B cell (primary cell): ENCODE measurements around the gene ATP6V0E1. TPM values are rescaled to one million over a fixed set of nuclear protein-coding genes. Genes with fewer than 3 reads are reported as not detected.
A peak's percentile ranks its signal among the peaks of the same experiment; 100 is the strongest.

Experiments used
- ATAC-seq: fragments of 200-7000 bp; cut with Tn5 transposase; one replicate; pipeline ENCODE4 v1.10.0; 2021; ENCODE audit warnings: low read depth, mild to moderate bottlenecking, moderate number of reproducible peaks, moderate library complexity
- CTCF ChIA-PET: fragments of 350-600 bp; sonication (Branson Sonifier 250); formaldehyde crosslinking; loops from one replicate; lab custom pipeline; 2021; ENCODE audit warnings: antibody characterized with exemption, inconsistent platforms; lab: Charles Lee
- POLR2A ChIA-PET: fragments of 350-600 bp; sonication (Branson Sonifier 250); formaldehyde crosslinking; loops from one replicate; lab custom pipeline; 2021; ENCODE audit warnings: antibody characterized with exemption; lab: Charles Lee
- DNase-seq: peaks from one replicate; pipeline ENCODE4 v3.0.0; 2013
- H2AFZ ChIP-seq: 2 replicates; pipeline ENCODE4 v1.6.1; 2012; ENCODE audit warnings: mild to moderate bottlenecking, low read depth, low read length; ENCODE audit not compliant: insufficient read depth, poor library complexity, severe bottlenecking
- H3K27ac ChIP-seq, 2 donors: 1 replicate in 1 of 2; 2 replicates in 1 of 2; pipeline ENCODE4 v1.5.1; 2012 to 2013; ENCODE audit warnings: low read length in 2 of 2, mild to moderate bottlenecking in 2 of 2, moderate library complexity in 1 of 2
- H3K27me3 ChIP-seq, 4 experiments: fragments of 200-600 bp in 1 of 4; sonication (generic) in 1 of 4; replicated peaks in 1 of 4; 1 replicate in 2 of 4; 2 replicates in 2 of 4; pipeline versions ENCODE4 v1.6.1 to v1.7.0; 2013 to 2016; ENCODE audit warnings: low read length in 3 of 4, mild to moderate bottlenecking in 2 of 4, mixed read lengths in 1 of 4, moderate library complexity in 1 of 4; ENCODE audit not compliant: insufficient read depth in 4 of 4, control insufficient read depth in 3 of 4; ENCODE audit errors: control extremely low read depth in 1 of 4
- H3K36me3 ChIP-seq, 2 experiments: replicated peaks in 1 of 2; 1 replicate in 1 of 2; 2 replicates in 1 of 2; pipeline versions ENCODE4 v1.6.1 to v1.7.1; 2013; ENCODE audit warnings: low read length in 1 of 2; ENCODE audit not compliant: insufficient read depth in 2 of 2, control insufficient read depth in 1 of 2; ENCODE audit errors: control extremely low read depth in 1 of 2, extremely low read depth in 1 of 2
- H3K4me1 ChIP-seq, 2 donors: fragments of 200-600 bp in 1 of 2; sonication (generic) in 1 of 2; 1 replicate in 1 of 2; 2 replicates in 1 of 2; pipeline versions ENCODE4 v1.5.1 to v1.6.1; 2013 to 2017; ENCODE audit warnings: low read length in 2 of 2; ENCODE audit not compliant: control insufficient read depth in 2 of 2, insufficient read depth in 2 of 2
- H3K4me2 ChIP-seq: replicated peaks from 2 replicates; pipeline ENCODE3; 2012; ENCODE audit warnings: mild to moderate bottlenecking, low read depth, low read length; ENCODE audit not compliant: poor library complexity, severe bottlenecking
- H3K4me3 ChIP-seq, 5 experiments: fragments of 200-600 bp in 1 of 5; sonication (generic) in 1 of 5; 1 replicate in 3 of 5; 2 replicates in 2 of 5; pipeline versions ENCODE4 v1.5.1 to v1.7.0; 2011 to 2016; ENCODE audit warnings: low read length in 4 of 5, mild to moderate bottlenecking in 4 of 5, low read depth in 2 of 5, control low read depth in 1 of 5, moderate library complexity in 1 of 5; ENCODE audit not compliant: insufficient read depth in 1 of 5; ENCODE audit errors: control extremely low read depth in 1 of 5, extremely low read depth in 1 of 5
- H3K79me2 ChIP-seq: fragments of 200-600 bp; sonication (generic); one replicate; pipeline ENCODE4 v1.6.0; 2016; ENCODE audit warnings: low read length; ENCODE audit not compliant: control insufficient read depth, insufficient read depth
- H3K9ac ChIP-seq: fragments of 200-600 bp; sonication (generic); 2 replicates; pipeline ENCODE4 v1.6.1; 2017; ENCODE audit warnings: mild to moderate bottlenecking, low read length, moderate library complexity
- H3K9me3 ChIP-seq, 3 donors: one replicate each; pipeline versions ENCODE4 v1.6.1 to v1.7.1; 2013; ENCODE audit warnings: low read length in 2 of 3; ENCODE audit not compliant: control insufficient read depth in 2 of 3, insufficient read depth in 1 of 3; ENCODE audit errors: control extremely low read depth in 1 of 3
- H4K20me1 ChIP-seq: 2 replicates; pipeline ENCODE4 v1.6.0; 2012; ENCODE audit warnings: mild to moderate bottlenecking, low read length; ENCODE audit not compliant: insufficient read depth, control insufficient read depth, poor library complexity, severe bottlenecking
- H3K27ac Mint-ChIP-seq: one replicate; pipeline ENCODE4 v1.8.0; 2021; ENCODE audit warnings: mixed read lengths
- H3K27me3 Mint-ChIP-seq: one replicate; pipeline ENCODE4 v1.8.0; 2021; ENCODE audit warnings: mixed read lengths
- H3K4me1 Mint-ChIP-seq: one replicate; pipeline ENCODE4 v1.8.0; 2021; ENCODE audit warnings: mixed read lengths
- H3K4me3 Mint-ChIP-seq: one replicate; pipeline ENCODE4 v1.8.0; 2021; ENCODE audit warnings: mixed read lengths
- H3K9me3 Mint-ChIP-seq: one replicate; pipeline ENCODE4 v1.8.0; 2022; ENCODE audit warnings: mixed read lengths; ENCODE audit not compliant: insufficient read depth
- CTCF ChIP-seq: fragments of 200-600 bp; IDR thresholded peaks from one replicate; pipeline ENCODE4 v1.8.0; 2022; ENCODE audit warnings: antibody characterized with exemption, mild to moderate bottlenecking
- EZH2 ChIP-seq: IDR thresholded peaks from 2 replicates; pipeline ENCODE4 v1.6.1; 2012; ENCODE audit warnings: borderline replicate concordance, low read depth, mild to moderate bottlenecking, moderate library complexity, low read length; ENCODE audit not compliant: insufficient read depth, poor library complexity, severe bottlenecking
- WGBS: methylation state at CpG from one replicate; pipeline ENCODE4 v1.1.5; 2013; ENCODE audit warnings: missing lambda C conversion rate; ENCODE audit not compliant: insufficient coverage; 5-methylcytosine and 5-hydroxymethylcytosine counted together
- intact Hi-C: fragments of 100-400 bp; cut with micrococcal nuclease; formaldehyde crosslinking; loops from one replicate; pipeline ENCODE4 v1.10.0; 2022
- polyA plus RNA-seq: library from polyadenylated mRNA; depleted of rRNA; stranded (reverse); fragments of >200 nt; gene quantifications from 2 replicates; pipeline ENCODE4 v1.2.3, GENCODE V29; 2012
- total RNA-seq, 2 donors: library from RNA; stranded (reverse); fragments of 120-200 nt in 1 of 2; gene quantifications; 1 replicate in 1 of 2; 2 replicates in 1 of 2; pipeline versions ENCODE4 v1.2.3 to v1.2.4, GENCODE V29; 2013 to 2022

The ATP6V0E1 gene
- total and polyA plus RNA-seq, 2 donors (not counting 1 experiment from before 2014, with no cell fraction given), result 93.8 to 127 TPM

GRCh38 chr5:173003360-173003759, 19.8 kb downstream of the ATP6V0E1 start:
- Histone ChIP-seq H3K27me3 (no peaks in the 10 kb centered on the region), H4K20me1 (peaks cover 90% of the 10 kb centered on the region), H3K4me3 (no peak overlapping the region), H3K4me2 (no peak overlapping the region), H3K27ac (peak overlapping the region in 1 of 2 donors; percentile 47), H3K79me2 (peaks cover 100% of the 10 kb centered on the region), H3K9me3 (no peaks in the 10 kb centered on the region), H3K9ac (no peak overlapping the region), H3K4me1 (peaks cover 26% of the 10 kb centered on the region in 2 donors), H3K36me3 (peaks cover 0 to 7% of the 10 kb centered on the region in 2 experiments), H2AFZ (no peak overlapping the region)
- ChIA-PET CTCF (no interaction called here), POLR2A (no interaction called here)
- TF ChIP-seq CTCF, result no peak
- TF ChIP-seq EZH2, result no peak
- Mint-ChIP-seq H3K4me3 (peak overlapping the region; percentile 0), H3K27me3 (no peaks in the 10 kb centered on the region), H3K27ac (peak overlapping the region; percentile 59), H3K4me1 (peaks cover 69% of the 10 kb centered on the region), H3K9me3 (no peaks in the 10 kb centered on the region)
- intact Hi-C loops, result no loop called here
- 68% methylated on average over 3 of the region's 3 CpGs for WGBS
- DNase-seq (no peak), ATAC-seq (no peak)

GRCh38 chr5:173004013-173004412, 20.4 kb downstream of the ATP6V0E1 start:
- H3K36me3 ChIP-seq, result peaks cover 0 to 7% of the 10 kb centered on the region in 2 experiments

More at GRCh38 chr5:173004013-173004412, 20.4 kb downstream of the ATP6V0E1 start:
- H3K9ac ChIP-seq, result no peak overlapping the region
- H3K27ac ChIP-seq, result peak overlapping the region in 1 of 2 donors; percentile 47
- POLR2A ChIA-PET, result no interaction called here
- Mint-ChIP-seq H3K4me3 (peak overlapping the region; percentile 0), H3K27me3 (no peaks in the 10 kb centered on the region), H3K9me3 (no peaks in the 10 kb centered on the region), H3K27ac (peak overlapping the region; percentile 50), H3K4me1 (peaks cover 67% of the 10 kb centered on the region)
- H3K27me3 ChIP-seq, result no peaks in the 10 kb centered on the region
- WGBS, result 81% methylated on average over 2 of the region's 2 CpGs
- H4K20me1 ChIP-seq, result peaks cover 84% of the 10 kb centered on the region
- no peak overlapping the region for H2AFZ ChIP-seq
- no peak for DNase-seq
- peaks cover 99% of the 10 kb centered on the region for H3K79me2 ChIP-seq
- H3K9me3 ChIP-seq, result no peaks in the 10 kb centered on the region
- H3K4me3 ChIP-seq, result no peak overlapping the region
- CTCF ChIA-PET, result no interaction called here
- TF ChIP-seq CTCF (no peak), EZH2 (no peak)
- ATAC-seq, result no peak
- H3K4me1 ChIP-seq, result peaks cover 26 to 29% of the 10 kb centered on the region in 2 donors
- intact Hi-C loops, result no loop called here
- H3K4me2 ChIP-seq, result no peak overlapping the region
